ENCODE measurements around the gene FOXM1. TPM values are rescaled to one million over a fixed set of nuclear protein-coding genes. Genes with fewer than 3 reads are reported as not detected.

Gene FOXM1
- total and polyA plus RNA-seq, 2 of the 13 experiments (the other 11 are each of a cell fraction or from before 2014, with no cell fraction given): 17.1 to 25.9 TPM

- TF ChIP-seq ZSCAN5A (CRISPR knock-in tag; IDR thresholded peaks at IDR 0.05; ENCODE audit: borderline replicate concordance) (no peak; the same call in 1 of the 2 replicates), RXRB (CRISPR knock-in tag; IDR thresholded peaks at IDR 0.05; ENCODE audit: borderline replicate concordance) (peak; percentile 66; the same call in 1 of the 2 replicates), ZNF790 (CRISPR knock-in tag; IDR thresholded peaks at IDR 0.05; ENCODE audit: borderline replicate concordance) (no peak), FOXA3 (CRISPR knock-in tag; IDR thresholded peaks at IDR 0.05) (peak; percentile 79), STAT5B (CRISPR knock-in tag; IDR thresholded peaks at IDR 0.05) (no peak), RBM39 (IDR thresholded peaks at IDR 0.05; ENCODE audit: low read depth, low read length, poor library complexity, severe bottlenecking) (peak; percentile 99), ZNF670 (CRISPR knock-in tag; IDR thresholded peaks at IDR 0.05; ENCODE audit: borderline replicate concordance) (peak; percentile 91), ZNF10 (CRISPR knock-in tag; IDR thresholded peaks at IDR 0.05; ENCODE audit: borderline replicate concordance, low read depth) (no peak), IRF1 (CRISPR knock-in tag; IDR thresholded peaks at IDR 0.05; ENCODE audit: low read depth) (peak; percentile 79; the same call in 1 of the 2 replicates), HOMEZ (CRISPR knock-in tag; IDR thresholded peaks at IDR 0.05; ENCODE audit: low read depth) (no peak; the same call in 1 of the 2 replicates), ZC3H13 (CRISPR knock-in tag; IDR thresholded peaks at IDR 0.05) (peak; percentile 80; the same call in 1 of the 2 replicates), ZNF34 (CRISPR knock-in tag; IDR thresholded peaks at IDR 0.05; ENCODE audit: borderline replicate concordance) (peak; percentile 75; the same call in 1 of the 2 replicates), SKIL (CRISPR knock-in tag; IDR thresholded peaks at IDR 0.05; ENCODE audit: borderline replicate concordance) (peak; percentile 62), ZNF256 (CRISPR knock-in tag; conservative IDR thresholded peaks at IDR 0.05) (peak; percentile 82; the same call in 1 of the 2 replicates), ZNF703 (CRISPR knock-in tag; IDR thresholded peaks at IDR 0.05; ENCODE audit: borderline replicate concordance) (no peak), TBP (CRISPR knock-in tag; IDR thresholded peaks at IDR 0.05) (no peak), MED1 (CRISPR knock-in tag; IDR thresholded peaks at IDR 0.05) (peak; percentile 83), PBX3 (CRISPR knock-in tag; IDR thresholded peaks at IDR 0.05; ENCODE audit: borderline replicate concordance) (peak; percentile 87; the same call in 1 of the 2 replicates)
Observed at GRCh38 chr12:2812290-2813213, 64.4 kb downstream of the FOXM1 start, which contains the start of gene ITFG2 (continued).
